ENCODE data around the gene SLC39A10. TPM values are rescaled to one million over a fixed set of nuclear protein-coding genes. Genes with fewer than 3 reads are reported as not detected.

Gene SLC39A10
- total and polyA plus RNA-seq, 2 of the 4 experiments (the other 2 are of a cell fraction) = 17.6 to 64.7 TPM

GRCh38 chr2:195645413-195645812 lies 11.6 kb upstream of the SLC39A10 start:
- H2AFZ ChIP-seq (replicated peaks; ENCODE audit: low read length, poor library complexity) = no peak overlapping the region

More at GRCh38 chr2:195645413-195645812, 11.6 kb upstream of the SLC39A10 start:
- no peak overlapping the region for H2BK5ac ChIP-seq (ENCODE audit: low read depth, low read length, poor library complexity, severe bottlenecking)
- dilution Hi-C loops (cut with HindIII; ENCODE audit: low sequenced_read_pairs, unreplicated experiment) (no loop called here), intact Hi-C loops (cut with micrococcal nuclease) (no loop called here), in situ Hi-C loops (cut with MboI; ENCODE audit: low sequenced_read_pairs) (no loop called here)
- 100% methylated on average over 1 of the region's 2 CpGs; no CpG with 5 or more reads in 1 of the 2 experiments for WGBS, 2 experiments (ENCODE audit: extremely low coverage in 2 of 2, insufficient read length in 1 of 2)
- no peak overlapping the region for H2BK20ac ChIP-seq (ENCODE audit: low read depth, low read length)
- H2AK5ac ChIP-seq (ENCODE audit: low read depth, low read length) = no peak overlapping the region
- ChIA-PET POLR2A (ENCODE audit: unreplicated experiment) (no interaction called here), CTCF (no interaction called here)
- H3K4me3 ChIP-seq (ENCODE audit: insufficient read depth, low read depth, low read length) = no peak overlapping the region
- H3K36me3 ChIP-seq (ENCODE audit: control insufficient read depth, insufficient read depth, low read length) = no peaks in the 10 kb centered on the region
- H3K27me3 ChIP-seq (ENCODE audit: control insufficient read depth, insufficient read depth, low read length) = no peaks in the 10 kb centered on the region
- no peak overlapping the region for H4K5ac ChIP-seq (ENCODE audit: low read depth, low read length)
- BruUV-seq (replicated peaks) = no TSS peak
- no peak overlapping the region for H3K4me2 ChIP-seq (ENCODE audit: low read depth, low read length)
- H3K18ac ChIP-seq (ENCODE audit: low read depth, low read length) = no peak overlapping the region
- H3K9ac ChIP-seq (ENCODE audit: low read depth, low read length) = no peak overlapping the region
- H3K14ac ChIP-seq (replicated peaks; ENCODE audit: low read depth, low read length) = no peak overlapping the region
- H3K79me1 ChIP-seq (ENCODE audit: low read depth in 1 of 2, low read length in 2 of 2) = no peaks in the 10 kb centered on the region
- no peaks in the 10 kb centered on the region for H4K20me1 ChIP-seq (ENCODE audit: insufficient read depth, low read length)
- no peak for TF ChIP-seq MAFK (IDR thresholded peaks at IDR 0.05; ENCODE audit: low read depth, low read length)
- TF ChIP-seq CEBPB (IDR thresholded peaks at IDR 0.05; ENCODE audit: low read depth, low read length) = no peak
- no peak for TF ChIP-seq FOS (IDR thresholded peaks at IDR 0.05; ENCODE audit: low read depth, low read length)
- TF ChIP-seq RCOR1 (IDR thresholded peaks at IDR 0.05; ENCODE audit: insufficient replicate concordance, low read length) = no peak
- no peak for TF ChIP-seq USF2 (IDR thresholded peaks at IDR 0.05; ENCODE audit: low read depth, low read length)
- no peak for TF ChIP-seq ELK1 (IDR thresholded peaks at IDR 0.05; ENCODE audit: borderline replicate concordance, low read depth, low read length)
- TF ChIP-seq CHD1 (IDR thresholded peaks at IDR 0.05; ENCODE audit: low read depth, low read length) = no peak
- no peak for TF ChIP-seq CTCF (conservative IDR thresholded peaks at IDR 0.05; ENCODE audit: low read depth, low read length)
- no peak for TF ChIP-seq BHLHE40 (IDR thresholded peaks at IDR 0.05; ENCODE audit: low read depth, low read length)
- TF ChIP-seq MXI1 (IDR thresholded peaks at IDR 0.05; ENCODE audit: borderline replicate concordance, low read depth, low read length) = no peak
- no peak for TF ChIP-seq NFE2L2 (IDR thresholded peaks at IDR 0.05; ENCODE audit: low read depth, low read length)
- no peak for TF ChIP-seq MAZ (IDR thresholded peaks at IDR 0.05; ENCODE audit: borderline replicate concordance, low read depth, low read length)
- TF ChIP-seq SMC3 (IDR thresholded peaks at IDR 0.05; ENCODE audit: low read depth, low read length) = no peak
- no peak for TF ChIP-seq RFX5 (IDR thresholded peaks at IDR 0.05; ENCODE audit: low read depth, low read length)
- no peak for TF ChIP-seq RAD21 (IDR thresholded peaks at IDR 0.05; ENCODE audit: low read length)
- TF ChIP-seq POLR2A (IDR thresholded peaks at IDR 0.05; ENCODE audit: low read depth, low read length) = no peak
- H3K4ac ChIP-seq (ENCODE audit: low read depth, low read length) = no peak overlapping the region
- H3K9me3 ChIP-seq (ENCODE audit: control insufficient read depth, insufficient read depth, low read length) = no peaks in the 10 kb centered on the region
- DNase-seq (no peak), ATAC-seq (ENCODE audit: low read depth) (no peak)
- H3K56ac ChIP-seq (ENCODE audit: extremely low read depth, insufficient read depth, low read length) = no peak overlapping the region
- H4K8ac ChIP-seq (ENCODE audit: low read depth in 2 of 2, low read length in 2 of 2) = no peak overlapping the region
- no peaks in the 10 kb centered on the region for H3K4me1 ChIP-seq (ENCODE audit: control insufficient read depth, insufficient read depth, low read length)
- H3K27ac ChIP-seq (ENCODE audit: insufficient read depth, low read length) = no peak overlapping the region
- H4K91ac ChIP-seq (ENCODE audit: insufficient read depth, low read depth, low read length) = no peak overlapping the region
- no peaks in the 10 kb centered on the region; the same call in 1 of the 2 replicates for H3K9me1 ChIP-seq (ENCODE audit: insufficient read depth, low read length)
- no peak overlapping the region for H2BK15ac ChIP-seq (ENCODE audit: low read depth, low read length)
- no peak overlapping the region for H2AK9ac ChIP-seq (replicated peaks; ENCODE audit: low read depth, low read length, poor library complexity)
- no peak overlapping the region for H3K23ac ChIP-seq (ENCODE audit: low read depth, low read length)
- H2BK120ac ChIP-seq (ENCODE audit: low read depth, low read length) = no peak overlapping the region

Data from IMR-90 (cell line).